Neural cell (in vitro differentiated cells): ENCODE data around the gene GLCE. TPM values are rescaled to one million over a fixed set of nuclear protein-coding genes. Genes with fewer than 3 reads are reported as not detected.

ENCODE experiments used
- H2AFZ ChIP-seq: fragments of 200-600, 300-800 bp; sonication (generic), shearing (Covaris generic); 2 replicates; pipeline ENCODE4 v1.6.0; 2014; ENCODE audit warnings: low read depth, mild to moderate bottlenecking, antibody characterized with exemption, low read length, moderate library complexity
- H3F3A ChIP-seq: fragments of 200-600 bp; shearing (Covaris generic); 2 replicates; pipeline ENCODE4 v1.6.1; 2016; ENCODE audit warnings: mild to moderate bottlenecking, moderate library complexity, mixed read lengths, antibody characterized with exemption, low read length; ENCODE audit not compliant: insufficient read depth, poor library complexity, severe bottlenecking
- H3K27ac ChIP-seq: fragments of 200-600, 300-800 bp; sonication (generic), shearing (Covaris generic); 2 replicates; pipeline ENCODE4 v1.5.1; 2014; ENCODE audit warnings: mild to moderate bottlenecking, low read length, moderate library complexity
- H3K27me3 ChIP-seq: fragments of 300-800, 200-600 bp; sonication (generic), shearing (Covaris generic); 2 replicates; pipeline ENCODE4 v1.6.0; 2014; ENCODE audit warnings: mild to moderate bottlenecking, low read depth, low read length, moderate library complexity; ENCODE audit not compliant: insufficient read depth
- H3K36me3 ChIP-seq: fragments of 300-800, 200-600 bp; sonication (generic), shearing (Covaris generic); 2 replicates; pipeline ENCODE4 v1.5.1; 2014; ENCODE audit warnings: mild to moderate bottlenecking, antibody characterized with exemption, low read length, moderate library complexity; ENCODE audit not compliant: insufficient read depth
- H3K4me2 ChIP-seq: fragments of 300-800, 200-600 bp; sonication (generic), shearing (Covaris generic); 2 replicates; pipeline ENCODE4 v1.6.0; 2014; ENCODE audit warnings: mild to moderate bottlenecking, low read length
- H3K4me3 ChIP-seq: fragments of 300-800, 200-600 bp; sonication (generic), shearing (Covaris generic); 2 replicates; pipeline ENCODE4 v1.5.1; 2014; ENCODE audit warnings: mild to moderate bottlenecking, low read length, moderate library complexity
- H3K79me2 ChIP-seq: fragments of 200-600 bp; shearing (Covaris generic); replicated peaks from 2 replicates; pipeline ENCODE4 v1.6.0; 2014; ENCODE audit warnings: mild to moderate bottlenecking, low read length, moderate library complexity; ENCODE audit not compliant: insufficient read depth
- H3K9ac ChIP-seq: fragments of 300-800, 200-600 bp; sonication (generic), shearing (Covaris generic); 2 replicates; pipeline ENCODE4 v1.6.1; 2016; ENCODE audit warnings: mild to moderate bottlenecking, low read length, mixed read lengths
- H3K9me2 ChIP-seq: fragments of 200-600 bp; shearing (Covaris generic); 2 replicates; pipeline ENCODE4 v1.6.1; 2016; ENCODE audit warnings: mild to moderate bottlenecking, low read length, mixed read lengths; ENCODE audit not compliant: insufficient read depth
- H3K9me3 ChIP-seq: fragments of 200-600, 300-800 bp; sonication (generic), shearing (Covaris generic); 2 replicates; pipeline ENCODE4 v1.6.1; 2016; ENCODE audit warnings: mild to moderate bottlenecking, mixed run types, low read length, moderate library complexity, mixed read lengths
- H4K20me1 ChIP-seq: fragments of 200-600 bp; shearing (Covaris generic); 2 replicates; pipeline ENCODE4 v1.6.1; 2016; ENCODE audit warnings: mild to moderate bottlenecking, mixed run types; ENCODE audit not compliant: insufficient read depth
- EP300 ChIP-seq: fragments of 450-650 bp; conservative IDR thresholded peaks from 2 replicates; pipeline ENCODE4 v1.6.1; 2014; ENCODE audit warnings: antibody characterized with exemption, mild to moderate bottlenecking, moderate library complexity; ENCODE audit not compliant: poor library complexity, severe bottlenecking
- EZH2 ChIP-seq: fragments of 200-600, 300-800 bp; shearing (Covaris generic), sonication (generic); IDR thresholded peaks from 2 replicates; pipeline ENCODE4 v1.6.1; 2014; ENCODE audit warnings: antibody characterized with exemption, low read length, borderline replicate concordance, mild to moderate bottlenecking; ENCODE audit not compliant: insufficient read depth, poor library complexity, severe bottlenecking
- MXI1 ChIP-seq: fragments of 450-650 bp; conservative IDR thresholded peaks from 2 replicates; pipeline ENCODE4 v1.6.1; 2014; ENCODE audit warnings: antibody characterized with exemption, mild to moderate bottlenecking; ENCODE audit not compliant: poor library complexity, severe bottlenecking
- POLR2AphosphoS5 ChIP-seq: IDR thresholded peaks from 2 replicates; pipeline ENCODE4 v1.6.1; 2012
- RAD21 ChIP-seq: fragments of 450-650 bp; conservative IDR thresholded peaks from 2 replicates; pipeline ENCODE4 v1.6.1; 2014; ENCODE audit warnings: antibody characterized with exemption, mild to moderate bottlenecking, moderate library complexity
- SMC3 ChIP-seq: fragments of 450-650 bp; conservative IDR thresholded peaks from 2 replicates; pipeline ENCODE4 v1.6.1; 2014; ENCODE audit warnings: antibody characterized with exemption, mild to moderate bottlenecking, moderate library complexity; ENCODE audit not compliant: poor library complexity
- TAF1 ChIP-seq: IDR thresholded peaks from 2 replicates; pipeline ENCODE4 v1.6.1; 2012; ENCODE audit warnings: low read depth
- polyA plus RNA-seq: library from polyadenylated mRNA; depleted of rRNA; stranded (reverse); fragments of >200 nt; gene quantifications from 2 replicates; pipeline ENCODE4 v1.2.3, GENCODE V29; 2014
- TF ChIP-seq, protein P1 (sequence below): fragments of 450-650 bp; IDR thresholded peaks from 2 replicates; pipeline ENCODE4 v1.5.1; 2014; ENCODE audit warnings: antibody characterized with exemption, mild to moderate bottlenecking, moderate library complexity; ENCODE audit not compliant: poor library complexity, severe bottlenecking
- TF ChIP-seq, protein P2 (sequence below): IDR thresholded peaks from 2 replicates; pipeline ENCODE4 v1.6.1; 2012; ENCODE audit warnings: borderline replicate concordance

GLCE gene
- polyA plus RNA-seq, 1 donor from 2014 or later = 31.5 TPM

DNA sequence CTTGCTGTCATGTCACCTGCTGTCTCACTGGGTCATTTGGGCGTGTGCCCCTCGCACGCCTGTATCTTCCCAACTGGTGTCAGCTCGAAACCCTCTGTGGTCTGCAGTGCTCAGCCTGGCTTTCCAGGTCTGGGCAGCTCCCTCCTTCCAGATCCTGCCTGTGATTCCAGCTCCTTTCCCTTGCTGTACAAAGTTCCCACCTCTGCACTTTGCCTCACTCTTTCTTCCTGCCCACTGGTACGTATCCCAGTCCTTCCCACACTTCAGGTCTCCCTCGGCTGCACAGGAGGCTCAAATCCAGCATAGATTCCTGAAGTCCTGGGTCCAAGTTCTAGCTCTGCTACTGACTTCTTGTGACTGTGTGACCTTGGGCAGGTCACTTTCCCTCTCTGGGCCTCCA is 136.2 kb downstream of the GLCE start:
- Histone ChIP-seq H3K27me3 (peaks cover 41% of the 10 kb centered on the region), H3K79me2 (no peaks in the 10 kb centered on the region), H4K20me1 (no peaks in the 10 kb centered on the region), H3K9ac (no peak overlapping the region), H3K4me2 (no peak overlapping the region), H3K9me2 (no peaks in the 10 kb centered on the region), H3K36me3 (no peaks in the 10 kb centered on the region), H3F3A (no peaks in the 10 kb centered on the region), H3K27ac (no peak overlapping the region), H2AFZ (no peak overlapping the region), H3K9me3 (no peaks in the 10 kb centered on the region), H3K4me3 (no peak overlapping the region)
- TF ChIP-seq MXI1 = no peak

DNA sequence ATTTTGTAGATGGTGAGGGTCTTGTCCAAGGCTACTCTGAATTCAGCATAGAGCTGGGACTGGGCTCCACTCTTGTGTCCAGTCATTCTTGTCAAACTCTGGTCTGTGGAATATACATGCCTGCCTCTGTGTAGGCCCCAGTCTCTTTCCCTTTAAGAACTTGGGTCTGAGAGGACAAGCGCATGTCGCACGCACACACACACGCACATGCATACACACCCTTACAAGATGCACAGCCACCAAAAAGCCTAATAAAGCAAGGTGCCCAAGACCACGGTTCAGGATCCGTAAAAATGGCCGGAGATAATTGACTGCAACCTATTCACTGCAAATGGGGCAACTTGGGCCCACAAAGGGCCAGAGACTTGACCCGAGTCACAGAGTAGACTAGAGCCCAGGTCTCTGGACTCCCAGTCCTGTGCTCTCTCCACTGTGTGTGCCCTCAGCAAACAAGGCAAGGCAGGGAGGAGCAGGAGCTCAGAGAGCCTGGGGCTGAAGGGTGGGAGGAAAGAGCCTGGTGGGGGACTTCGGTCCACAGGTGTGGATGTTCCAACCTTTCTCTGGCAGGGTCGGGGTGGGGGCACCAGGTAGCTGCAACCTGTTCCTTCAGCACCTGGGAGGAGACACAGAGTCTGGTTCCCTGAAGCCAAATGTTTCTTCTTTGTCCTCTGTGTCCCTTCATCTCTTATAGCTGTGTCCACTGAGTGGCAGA is 137.4 kb downstream of the GLCE start:
- no peaks in the 10 kb centered on the region for H3F3A ChIP-seq
- H2AFZ ChIP-seq = no peak overlapping the region
- H4K20me1 ChIP-seq = no peaks in the 10 kb centered on the region
- no peak overlapping the region for H3K9ac ChIP-seq
- H3K36me3 ChIP-seq = no peaks in the 10 kb centered on the region
- H3K4me2 ChIP-seq = no peak overlapping the region
- H3K4me3 ChIP-seq = no peak overlapping the region
- no peaks in the 10 kb centered on the region for H3K79me2 ChIP-seq
- TF ChIP-seq EZH2 (no peak), EP300 (no peak), SMC3 (no peak)
- H3K27me3 ChIP-seq = peaks cover 43% of the 10 kb centered on the region
- no peak overlapping the region for H3K27ac ChIP-seq
- H3K9me3 ChIP-seq = no peaks in the 10 kb centered on the region
- H3K9me2 ChIP-seq = no peaks in the 10 kb centered on the region

DNA sequence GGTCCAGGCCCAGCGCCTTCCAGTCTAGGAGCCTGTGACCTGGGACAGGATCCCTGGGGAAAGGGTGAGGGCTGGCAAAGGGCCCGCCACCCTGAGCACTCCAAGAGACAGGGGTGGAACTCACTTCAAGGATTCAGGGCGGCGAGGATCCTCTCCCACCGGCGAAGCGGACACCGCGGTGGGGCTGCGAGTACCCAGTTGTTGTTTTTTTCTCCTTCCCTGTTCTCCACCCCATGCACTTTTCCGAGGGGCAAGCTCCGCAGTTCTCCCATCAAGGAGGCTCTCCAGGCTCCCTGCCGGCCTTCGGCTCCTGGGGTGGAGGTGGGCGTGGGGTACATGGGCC is 137.9 kb downstream of the GLCE start:
- H3K27me3 ChIP-seq = peaks cover 43% of the 10 kb centered on the region

More for the DNA sequence above, 137.9 kb downstream of the GLCE start:
- no peaks in the 10 kb centered on the region for H3K9me3 ChIP-seq
- no peak overlapping the region for H3K27ac ChIP-seq
- peak overlapping the region; percentile 57 for H3K4me3 ChIP-seq
- H3K9ac ChIP-seq = no peak overlapping the region
- no peaks in the 10 kb centered on the region for H3K36me3 ChIP-seq
- no peak overlapping the region for H2AFZ ChIP-seq
- no peaks in the 10 kb centered on the region for H3K79me2 ChIP-seq
- no peaks in the 10 kb centered on the region for H4K20me1 ChIP-seq
- no peaks in the 10 kb centered on the region for H3K9me2 ChIP-seq
- TF ChIP-seq SMC3 (no peak), RAD21 (no peak), MXI1 (no peak), EP300 (no peak), EZH2 (no peak), TAF1 (no peak), POLR2AphosphoS5 (no peak)
- TF ChIP-seq, protein P1, sequence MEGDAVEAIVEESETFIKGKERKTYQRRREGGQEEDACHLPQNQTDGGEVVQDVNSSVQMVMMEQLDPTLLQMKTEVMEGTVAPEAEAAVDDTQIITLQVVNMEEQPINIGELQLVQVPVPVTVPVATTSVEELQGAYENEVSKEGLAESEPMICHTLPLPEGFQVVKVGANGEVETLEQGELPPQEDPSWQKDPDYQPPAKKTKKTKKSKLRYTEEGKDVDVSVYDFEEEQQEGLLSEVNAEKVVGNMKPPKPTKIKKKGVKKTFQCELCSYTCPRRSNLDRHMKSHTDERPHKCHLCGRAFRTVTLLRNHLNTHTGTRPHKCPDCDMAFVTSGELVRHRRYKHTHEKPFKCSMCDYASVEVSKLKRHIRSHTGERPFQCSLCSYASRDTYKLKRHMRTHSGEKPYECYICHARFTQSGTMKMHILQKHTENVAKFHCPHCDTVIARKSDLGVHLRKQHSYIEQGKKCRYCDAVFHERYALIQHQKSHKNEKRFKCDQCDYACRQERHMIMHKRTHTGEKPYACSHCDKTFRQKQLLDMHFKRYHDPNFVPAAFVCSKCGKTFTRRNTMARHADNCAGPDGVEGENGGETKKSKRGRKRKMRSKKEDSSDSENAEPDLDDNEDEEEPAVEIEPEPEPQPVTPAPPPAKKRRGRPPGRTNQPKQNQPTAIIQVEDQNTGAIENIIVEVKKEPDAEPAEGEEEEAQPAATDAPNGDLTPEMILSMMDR = no peak
- TF ChIP-seq, protein P2, sequence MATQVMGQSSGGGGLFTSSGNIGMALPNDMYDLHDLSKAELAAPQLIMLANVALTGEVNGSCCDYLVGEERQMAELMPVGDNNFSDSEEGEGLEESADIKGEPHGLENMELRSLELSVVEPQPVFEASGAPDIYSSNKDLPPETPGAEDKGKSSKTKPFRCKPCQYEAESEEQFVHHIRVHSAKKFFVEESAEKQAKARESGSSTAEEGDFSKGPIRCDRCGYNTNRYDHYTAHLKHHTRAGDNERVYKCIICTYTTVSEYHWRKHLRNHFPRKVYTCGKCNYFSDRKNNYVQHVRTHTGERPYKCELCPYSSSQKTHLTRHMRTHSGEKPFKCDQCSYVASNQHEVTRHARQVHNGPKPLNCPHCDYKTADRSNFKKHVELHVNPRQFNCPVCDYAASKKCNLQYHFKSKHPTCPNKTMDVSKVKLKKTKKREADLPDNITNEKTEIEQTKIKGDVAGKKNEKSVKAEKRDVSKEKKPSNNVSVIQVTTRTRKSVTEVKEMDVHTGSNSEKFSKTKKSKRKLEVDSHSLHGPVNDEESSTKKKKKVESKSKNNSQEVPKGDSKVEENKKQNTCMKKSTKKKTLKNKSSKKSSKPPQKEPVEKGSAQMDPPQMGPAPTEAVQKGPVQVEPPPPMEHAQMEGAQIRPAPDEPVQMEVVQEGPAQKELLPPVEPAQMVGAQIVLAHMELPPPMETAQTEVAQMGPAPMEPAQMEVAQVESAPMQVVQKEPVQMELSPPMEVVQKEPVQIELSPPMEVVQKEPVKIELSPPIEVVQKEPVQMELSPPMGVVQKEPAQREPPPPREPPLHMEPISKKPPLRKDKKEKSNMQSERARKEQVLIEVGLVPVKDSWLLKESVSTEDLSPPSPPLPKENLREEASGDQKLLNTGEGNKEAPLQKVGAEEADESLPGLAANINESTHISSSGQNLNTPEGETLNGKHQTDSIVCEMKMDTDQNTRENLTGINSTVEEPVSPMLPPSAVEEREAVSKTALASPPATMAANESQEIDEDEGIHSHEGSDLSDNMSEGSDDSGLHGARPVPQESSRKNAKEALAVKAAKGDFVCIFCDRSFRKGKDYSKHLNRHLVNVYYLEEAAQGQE = no peak
- no peaks in the 10 kb centered on the region for H3F3A ChIP-seq
- no peak overlapping the region for H3K4me2 ChIP-seq
